SK-N-SH (cell line): ENCODE data around the gene STK39.

ENCODE experiments used
- EZH2phosphoT487 ChIP-seq: fragments of 200-600 bp; sonication (generic); IDR thresholded peaks from 2 replicates; pipeline ENCODE4 v1.6.1; 2017; ENCODE audit warnings: low read depth, mixed run types, mild to moderate bottlenecking, antibody characterized with exemption, moderate library complexity, borderline replicate concordance
- YY1 ChIP-seq: IDR thresholded peaks from 2 replicates; pipeline ENCODE4 v1.4.0; 2012; ENCODE audit warnings: low read depth, mild to moderate bottlenecking

DNA sequence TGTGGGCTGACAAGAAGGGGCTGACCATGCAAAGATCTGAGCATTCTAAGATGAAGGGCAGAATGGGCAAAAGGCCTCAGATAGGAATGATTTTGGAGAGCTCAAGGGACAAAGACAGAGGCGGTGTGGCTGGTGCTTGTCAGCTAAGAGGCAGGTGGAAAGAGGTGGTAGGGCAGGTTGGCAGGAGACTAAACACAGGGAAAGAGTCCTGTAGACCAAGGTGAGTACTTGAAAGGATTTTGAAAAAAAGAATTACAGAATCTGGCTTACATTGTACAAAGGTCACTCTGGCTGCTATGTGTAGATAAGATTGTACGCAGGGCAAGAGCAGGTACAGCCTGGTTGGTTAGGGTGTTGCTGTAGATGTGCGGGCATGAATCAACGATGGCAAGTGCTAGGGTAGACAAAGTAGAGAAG lies 50.6 kb downstream of the STK39 start:
- TF ChIP-seq EZH2phosphoT487 (no peak), YY1 (no peak)
